Esophagus muscularis mucosa (tissue), 4 donors: ENCODE measurements around the gene MTPN. TPM values are rescaled to one million over a fixed set of nuclear protein-coding genes. Genes with fewer than 3 reads are reported as not detected.
A peak's percentile ranks its signal among the peaks of the same experiment; 100 is the strongest.

ENCODE experiments used
- DNase-seq: peaks from one replicate; pipeline ENCODE4 v3.0.0-alpha.2; 2017; ENCODE audit errors: extremely low spot score
- H3K27ac ChIP-seq, 4 donors: fragments of 200-600 bp; sonication (generic); replicated peaks in 1 of 4; 1 replicate in 3 of 4; 2 replicates in 1 of 4; pipeline ENCODE4 v1.5.1; 2016 to 2019; ENCODE audit warnings: mild to moderate bottlenecking in 1 of 4
- H3K27me3 ChIP-seq, 4 donors: fragments of 200-600 bp; sonication (generic); one replicate each; pipeline versions ENCODE4 v1.5.1 to v1.6.0; 2016 to 2019
- H3K36me3 ChIP-seq, 4 donors: fragments of 200-600 bp; sonication (generic); one replicate each; pipeline ENCODE4 v1.5.1; 2016 to 2019
- H3K4me1 ChIP-seq, 4 donors: fragments of 200-600 bp; sonication (generic); one replicate each; pipeline ENCODE4 v1.5.1; 2016 to 2019
- H3K4me3 ChIP-seq, 4 donors: fragments of 200-600 bp; sonication (generic); 1 replicate in 2 of 4; 2 replicates in 2 of 4; pipeline ENCODE4 v1.5.1; 2016 to 2019; ENCODE audit warnings: mild to moderate bottlenecking in 4 of 4, moderate library complexity in 1 of 4
- H3K9me3 ChIP-seq, 4 donors: fragments of 200-600 bp; sonication (generic); 1 replicate in 3 of 4; 2 replicates in 1 of 4; pipeline ENCODE4 v1.5.1; 2016 to 2019
- EP300 ChIP-seq: sonication (generic); formaldehyde crosslinking; IDR thresholded peaks from one replicate; pipeline ENCODE4 v1.6.1; 2017; ENCODE audit warnings: antibody characterized with exemption
- POLR2A ChIP-seq: fragments of 450-650 bp; IDR thresholded peaks from one replicate; pipeline ENCODE4 v1.6.1; 2017; ENCODE audit warnings: antibody characterized with exemption, moderate library complexity, mild to moderate bottlenecking, low read depth
- POLR2AphosphoS5 ChIP-seq, 2 donors: sonication (generic); formaldehyde crosslinking; IDR thresholded peaks; one replicate each; pipeline ENCODE4 v1.6.1; 2017; ENCODE audit warnings: antibody characterized with exemption in 2 of 2
- WGBS: methylation state at CpG from one replicate; pipeline ENCODE4 v1.1.5; 2018; 5-methylcytosine and 5-hydroxymethylcytosine counted together
- intact Hi-C: fragments of 100-400 bp; cut with DNase I; formaldehyde crosslinking; loops from one replicate; pipeline ENCODE4 v1.15.1; 2023
- total RNA-seq, 4 donors: library from RNA; depleted of rRNA; stranded (reverse); fragments of >200 nt; gene quantifications; one replicate each; pipeline versions ENCODE4 v1.1.0 to v1.2.1, GENCODE V29; 2016
- TF ChIP-seq, protein P1 (sequence below), 3 experiments: fragments of 200-600 bp in 2 of 3; fragments of 450-650 bp in 1 of 3; sonication (generic) in 2 of 3; IDR thresholded peaks; one replicate each; pipeline ENCODE4 v1.5.1; 2017 to 2019; ENCODE audit warnings: antibody characterized with exemption in 3 of 3, mild to moderate bottlenecking in 2 of 3, moderate library complexity in 1 of 3

The MTPN gene
- total RNA-seq, 4 donors from 2014 or later, result 68.8 to 74.9 (median 71.5) TPM

DNA sequence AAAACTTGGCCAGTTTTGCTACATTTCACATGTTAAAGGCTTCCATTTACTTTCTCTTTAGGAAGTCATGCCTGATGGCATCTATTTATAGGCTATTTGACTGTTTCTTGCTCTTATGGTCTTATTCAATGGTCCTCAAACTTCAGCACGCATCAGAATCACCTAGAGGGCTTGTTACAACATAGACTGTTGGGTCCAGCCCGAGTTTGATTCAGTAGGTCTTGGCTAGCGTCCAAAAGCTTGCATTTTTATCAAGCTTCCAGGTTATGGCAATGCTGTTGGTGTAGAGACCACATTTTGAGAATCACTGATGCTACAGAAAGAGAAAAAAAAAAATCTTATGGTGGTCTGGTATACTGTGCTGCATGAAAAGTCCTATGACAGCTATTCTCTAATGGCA lies 51.9 kb downstream of the MTPN start:
- Histone ChIP-seq H3K27me3 (no peaks in the 10 kb centered on the region), H3K4me3 (no peak overlapping the region), H3K4me1 (peaks cover 8 to 17% (median 13%) of the 10 kb centered on the region in 4 donors), H3K36me3 (peaks cover 0 to 10% (median 3%) of the 10 kb centered on the region in 4 donors), H3K27ac (no peak overlapping the region), H3K9me3 (no peaks in the 10 kb centered on the region)
- DNase-seq, result peak; percentile 34
- 88% methylated on average over 3 of the region's 3 CpGs for WGBS
- TF ChIP-seq, protein P1, sequence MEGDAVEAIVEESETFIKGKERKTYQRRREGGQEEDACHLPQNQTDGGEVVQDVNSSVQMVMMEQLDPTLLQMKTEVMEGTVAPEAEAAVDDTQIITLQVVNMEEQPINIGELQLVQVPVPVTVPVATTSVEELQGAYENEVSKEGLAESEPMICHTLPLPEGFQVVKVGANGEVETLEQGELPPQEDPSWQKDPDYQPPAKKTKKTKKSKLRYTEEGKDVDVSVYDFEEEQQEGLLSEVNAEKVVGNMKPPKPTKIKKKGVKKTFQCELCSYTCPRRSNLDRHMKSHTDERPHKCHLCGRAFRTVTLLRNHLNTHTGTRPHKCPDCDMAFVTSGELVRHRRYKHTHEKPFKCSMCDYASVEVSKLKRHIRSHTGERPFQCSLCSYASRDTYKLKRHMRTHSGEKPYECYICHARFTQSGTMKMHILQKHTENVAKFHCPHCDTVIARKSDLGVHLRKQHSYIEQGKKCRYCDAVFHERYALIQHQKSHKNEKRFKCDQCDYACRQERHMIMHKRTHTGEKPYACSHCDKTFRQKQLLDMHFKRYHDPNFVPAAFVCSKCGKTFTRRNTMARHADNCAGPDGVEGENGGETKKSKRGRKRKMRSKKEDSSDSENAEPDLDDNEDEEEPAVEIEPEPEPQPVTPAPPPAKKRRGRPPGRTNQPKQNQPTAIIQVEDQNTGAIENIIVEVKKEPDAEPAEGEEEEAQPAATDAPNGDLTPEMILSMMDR (IDR thresholded peaks at IDR 0.05), result no peak
- TF ChIP-seq POLR2A, result no peak
- no peak for TF ChIP-seq POLR2AphosphoS5 (IDR thresholded peaks at IDR 0.05)
- no peak for TF ChIP-seq EP300
- intact Hi-C loops, result no loop called here

DNA sequence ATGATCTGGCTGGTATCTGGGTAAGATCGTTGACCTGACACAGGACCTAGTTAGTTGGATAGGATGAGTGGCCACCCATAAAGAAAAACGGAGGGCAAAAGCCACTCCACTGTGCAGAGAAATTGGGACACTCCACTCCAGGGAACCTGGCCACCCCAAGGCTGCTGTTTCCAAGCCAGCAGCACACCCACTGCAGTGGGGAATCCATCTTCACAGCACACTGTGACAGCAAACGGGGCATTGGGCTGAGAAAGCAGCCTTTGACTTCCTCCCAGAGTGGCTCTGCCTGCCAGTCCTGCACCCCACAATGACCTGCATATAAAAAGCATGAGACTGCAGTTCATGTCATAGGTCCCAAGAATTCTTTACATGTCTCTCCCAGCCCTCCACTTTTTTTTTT lies 52.9 kb downstream of the MTPN start:
- no peak for TF ChIP-seq POLR2A
- no peak for TF ChIP-seq POLR2AphosphoS5 (IDR thresholded peaks at IDR 0.05)
- TF ChIP-seq EP300, result no peak
- TF ChIP-seq, protein P1 (IDR thresholded peaks at IDR 0.05), result no peak
- Histone ChIP-seq H3K9me3 (no peaks in the 10 kb centered on the region), H3K27me3 (no peaks in the 10 kb centered on the region), H3K4me3 (no peak overlapping the region), H3K4me1 (peaks cover under 1 to 9% (median 4%) of the 10 kb centered on the region in 4 donors), H3K27ac (no peak overlapping the region), H3K36me3 (peaks cover 0 to 10% (median under 1%) of the 10 kb centered on the region in 4 donors)
- intact Hi-C loops, result no loop called here
- WGBS, result 86% methylated on average over 3 of the region's 3 CpGs
- peak; percentile 50 for DNase-seq

DNA sequence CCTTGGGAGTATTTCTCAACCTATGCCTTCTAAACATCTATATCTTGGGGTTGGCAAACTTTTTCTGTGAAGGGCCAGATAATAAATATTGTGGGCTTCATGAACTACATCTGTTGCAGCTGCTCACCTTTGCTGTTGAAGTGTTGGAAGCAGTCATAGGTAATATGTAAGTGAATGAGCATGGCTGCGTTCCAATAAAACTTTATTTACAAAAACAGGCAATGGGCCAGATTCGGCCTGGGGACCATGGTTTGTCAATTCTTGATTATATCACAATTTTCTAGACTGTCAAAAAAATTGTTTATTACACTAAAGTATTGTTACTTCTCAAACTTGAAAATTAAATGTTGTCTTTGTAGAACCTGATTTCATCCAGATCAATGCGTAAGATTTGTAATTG lies 54.9 kb downstream of the MTPN start:
- DNase-seq, result peak; percentile 14
- Histone ChIP-seq H3K27me3 (no peaks in the 10 kb centered on the region), H3K4me3 (no peak overlapping the region), H3K9me3 (no peaks in the 10 kb centered on the region), H3K4me1 (no peaks in the 10 kb centered on the region), H3K36me3 (no peaks in the 10 kb centered on the region), H3K27ac (no peak overlapping the region)
- intact Hi-C loops, result no loop called here
- WGBS, result 86% methylated on average over 3 of the region's 3 CpGs
- TF ChIP-seq POLR2AphosphoS5 (IDR thresholded peaks at IDR 0.05) (no peak), EP300 (no peak), POLR2A (no peak)
- TF ChIP-seq, protein P1 (IDR thresholded peaks at IDR 0.05), result no peak

DNA sequence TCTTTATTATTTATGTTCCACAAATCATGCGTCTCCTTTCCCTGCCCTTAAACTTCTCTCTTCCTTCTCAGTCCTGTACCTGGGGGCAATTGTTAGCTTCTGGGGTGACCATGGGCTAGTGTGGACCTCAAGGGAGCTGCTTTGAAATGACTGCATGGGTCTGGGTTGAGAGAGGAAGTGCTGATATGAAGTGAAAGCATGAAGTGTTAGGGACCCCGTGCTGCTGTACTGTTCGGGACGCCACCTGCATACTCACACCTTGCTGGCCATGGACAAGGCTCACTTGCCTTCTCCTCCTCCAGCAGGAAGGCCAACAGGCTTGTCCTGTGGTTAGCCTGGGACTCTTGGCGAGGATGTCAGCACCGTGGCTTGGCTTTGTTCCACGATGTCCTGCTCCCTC lies 56.7 kb downstream of the MTPN start:
- DNase-seq, result peak; percentile 70

More for the DNA sequence above, 56.7 kb downstream of the MTPN start:
- H3K36me3 ChIP-seq, result no peaks in the 10 kb centered on the region
- intact Hi-C loops, result no loop called here
- no peaks in the 10 kb centered on the region for H3K4me1 ChIP-seq
- no peaks in the 10 kb centered on the region for H3K27me3 ChIP-seq
- TF ChIP-seq EP300 (no peak), POLR2AphosphoS5 (IDR thresholded peaks at IDR 0.05) (no peak), POLR2A (no peak)
- TF ChIP-seq, protein P1 (IDR thresholded peaks at IDR 0.05), result no peak
- 70% methylated on average over 7 of the region's 7 CpGs for WGBS
- no peaks in the 10 kb centered on the region for H3K9me3 ChIP-seq
- H3K4me3 ChIP-seq, result no peak overlapping the region
- H3K27ac ChIP-seq, result no peak overlapping the region
